Brain pericyte (primary cell): ENCODE data around the gene NLGN2.

Source experiments
- DNase-seq: peaks from one replicate; pipeline ENCODE4 v3.0.0-alpha.2; 2012; ENCODE audit warnings: low read depth, low spot score

NLGN2 gene

GRCh38 chr17:7392696-7393612, 14.7 kb upstream of the NLGN2 start:
- DNase-seq, result no peak

- no peak for DNase-seq
Observed at GRCh38 chr17:7393613-7394451, 13.8 kb upstream of the NLGN2 start.

- DNase-seq, result peak; percentile 53
Observed at GRCh38 chr17:7394452-7395191, 13.0 kb upstream of the NLGN2 start, which contains the start of gene PLSCR3. PLSCR3 (minus strand) TSS chr17:7394525; CDS start chr17:7394110, 415 bp downstream.

GRCh38 chr17:7396147-7396546, 11.5 kb upstream of the NLGN2 start:
- no peak for DNase-seq

- no peak for DNase-seq
Observed at GRCh38 chr17:7398612-7399011, 9.0 kb upstream of the NLGN2 start.

GRCh38 chr17:7403043-7403726, 4.5 kb upstream of the NLGN2 start:
- no peak for DNase-seq

GRCh38 chr17:7403727-7403976, 4.0 kb upstream of the NLGN2 start:
- no peak for DNase-seq

- DNase-seq, result peak; percentile 98
Observed at GRCh38 chr17:7403977-7404736, 3.5 kb upstream of the NLGN2 start, which contains the start of gene TMEM256. TMEM256 (minus strand) TSS chr17:7404097; CDS start chr17:7404084, 13 bp downstream.

- no peak for DNase-seq
Observed at GRCh38 chr17:7404737-7405349, 2.8 kb upstream of the NLGN2 start.

GRCh38 chr17:7405350-7406234, 2.1 kb upstream of the NLGN2 start:
- no peak for DNase-seq

GRCh38 chr17:7406235-7406825, 1.3 kb upstream of the NLGN2 start:
- DNase-seq, result no peak

GRCh38 chr17:7407082-7407481, 563 bp upstream of the NLGN2 start:
- no peak for DNase-seq

GRCh38 chr17:7408252-7408727, 645 bp downstream of the NLGN2 start:
- no peak for DNase-seq

- no peak for DNase-seq
Observed at GRCh38 chr17:7408863-7409262, 1.2 kb downstream of the NLGN2 start.

- no peak for DNase-seq
Observed at GRCh38 chr17:7409716-7410115, 2.1 kb downstream of the NLGN2 start.

- DNase-seq, result no peak
Observed at GRCh38 chr17:7410634-7411426, 3.2 kb downstream of the NLGN2 start.

GRCh38 chr17:7411427-7411750, 3.7 kb downstream of the NLGN2 start:
- DNase-seq, result no peak
